ENCODE results near the gene PDIA2. TPM values are rescaled to one million over a fixed set of nuclear protein-coding genes. Genes with fewer than 3 reads are reported as not detected.

The PDIA2 gene
- total RNA-seq, 4 donors from 2014 or later = 0.97 TPM; not detected in 3

DNA sequence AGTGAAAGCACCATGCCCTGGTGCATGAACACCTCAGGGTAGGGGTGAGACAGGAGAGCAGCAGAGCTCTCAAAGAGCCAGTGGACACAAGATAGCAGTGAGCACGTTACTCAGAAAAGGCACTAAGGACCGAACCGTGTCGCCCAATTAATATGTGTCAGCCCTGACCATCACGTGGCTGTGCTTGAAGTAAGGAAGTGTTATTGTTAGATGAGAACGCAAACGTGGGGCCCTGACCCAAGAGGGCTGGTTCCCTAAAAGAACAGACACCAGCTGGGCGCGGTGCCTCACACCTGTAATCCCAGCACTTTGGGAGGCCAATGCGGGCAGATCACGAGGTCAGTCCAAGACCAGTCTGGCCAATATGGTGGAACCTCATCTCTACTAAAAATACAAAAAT, 53.3 kb downstream of the PDIA2 start:
- Histone ChIP-seq H3K9me3 (no peaks in the 10 kb centered on the region), H3K27me3 (no peaks in the 10 kb centered on the region), H3K27ac (no peak overlapping the region), H3K36me3 (no peaks in the 10 kb centered on the region), H3K4me1 (no peaks in the 10 kb centered on the region), H3K4me3 (no peak overlapping the region)
- TF ChIP-seq POLR2A (IDR thresholded peaks at IDR 0.05) = no peak
- intact Hi-C loops (cut with DNase I; ENCODE audit: low total_unique reads) = no loop called here
- DNase-seq = no peak

Other genes with a start within 250 kb of the PDIA2 start
- gene POLR3K, start 229.6 kb upstream of the PDIA2 start, total RNA-seq = 10 to 100 TPM in 1 of 4 donors, 1 to 10 TPM in 2, under 1 TPM in 1; 0.51 to 12.3 (median 4.0) TPM
- gene SNRNP25, start 229.3 kb upstream of the PDIA2 start, total RNA-seq = 10 to 100 TPM in 3 of 4 donors, 1 to 10 TPM in 1; 8.0 to 38.4 (median 21.6) TPM
- 10 to 100 TPM; 14.7 to 79.0 (median 31.1) TPM for gene RHBDF1, start 210.5 kb upstream of the PDIA2 start, total RNA-seq
- gene MPG, start 204.9 kb upstream of the PDIA2 start, total RNA-seq = 100 to 1,000 TPM in 1 of 4 donors, 10 to 100 TPM in 3; 35.7 to 305 (median 63.7) TPM
- 10 to 100 TPM; 13.9 to 34.8 (median 18.7) TPM for gene NPRL3, start 144.5 kb upstream of the PDIA2 start, total RNA-seq
- gene HBZ, start 130.5 kb upstream of the PDIA2 start, total RNA-seq = under 1 TPM in 1 of 4 donors, not detected in 3; 0.76 TPM
- gene HBM, start 117.2 kb upstream of the PDIA2 start, total RNA-seq = 1 to 10 TPM in 1 of 4 donors, not detected in 3; 1.4 TPM
- gene HBA2, start 110.3 kb upstream of the PDIA2 start, total RNA-seq = 100 to 1,000 TPM in 3 of 4 donors, 10 to 100 TPM in 1; 52.8 to 638 (median 317) TPM
- 100 to 1,000 TPM in 3 of 4 donors, 10 to 100 TPM in 1; 42.0 to 398 (median 263) TPM for gene HBA1, start 106.5 kb upstream of the PDIA2 start, total RNA-seq
- 1 to 10 TPM in 1 of 4 donors, not detected in 3; 4.1 TPM for gene HBQ1, start 102.7 kb upstream of the PDIA2 start, total RNA-seq
- gene LUC7L, start 53.7 kb upstream of the PDIA2 start, total RNA-seq = 100 to 1,000 TPM in 2 of 4 donors, 10 to 100 TPM in 2; 47.6 to 118 (median 93.9) TPM
- gene FAM234A, start 48.3 kb upstream of the PDIA2 start, total RNA-seq = 10 to 100 TPM in 2 of 4 donors, 1 to 10 TPM in 2; 5.6 to 65.5 (median 30.1) TPM
- 1 to 10 TPM in 3 of 4 donors, not detected in 1; 1.1 to 2.4 (median 2.3) TPM for gene RGS11, start 7.2 kb upstream of the PDIA2 start, total RNA-seq
- gene ARHGDIG, start 2.6 kb upstream of the PDIA2 start, total RNA-seq = 1 to 10 TPM in 1 of 4 donors, not detected in 3; 2.1 TPM
- gene AXIN1, start 69.6 kb downstream of the PDIA2 start, total RNA-seq = 10 to 100 TPM in 3 of 4 donors, 1 to 10 TPM in 1; 6.2 to 23.6 (median 19.9) TPM
- 10 to 100 TPM; 32.4 to 97.3 (median 50.1) TPM for gene MRPL28, start 87.4 kb downstream of the PDIA2 start, total RNA-seq
- 10 to 100 TPM; 10.6 to 36.2 (median 12.8) TPM for gene PGAP6, start 98.8 kb downstream of the PDIA2 start, total RNA-seq
- 10 to 100 TPM; 37.3 to 77.6 (median 62.2) TPM for gene NME4, start 114.0 kb downstream of the PDIA2 start, total RNA-seq
- 100 to 1,000 TPM in 1 of 4 donors, 10 to 100 TPM in 3; 10.6 to 106 (median 31.9) TPM for gene DECR2, start 118.7 kb downstream of the PDIA2 start, total RNA-seq
- gene RAB11FIP3, start 142.5 kb downstream of the PDIA2 start, total RNA-seq = 10 to 100 TPM; 10.5 to 75.0 (median 49.4) TPM
- gene CAPN15, start 244.5 kb downstream of the PDIA2 start, total RNA-seq = 10 to 100 TPM in 3 of 4 donors, 1 to 10 TPM in 1; 7.9 to 37.3 (median 19.3) TPM

Data from uterus (tissue), 4 donors.